SU-DHL-6 (cell line): Measurements from ENCODE around the gene SLC4A8.

ENCODE experiments used
- H2AFZ ChIP-seq: fragments of 200-600 bp; sonication (generic); 2 replicates; pipeline ENCODE4 v1.6.1; 2014; ENCODE audit warnings: low read depth, mild to moderate bottlenecking, moderate library complexity, mixed read lengths, antibody characterized with exemption, low read length; ENCODE audit not compliant: severe bottlenecking
- H3F3A ChIP-seq: fragments of 200-600 bp; shearing (Covaris generic); 2 replicates; pipeline ENCODE4 v1.6.0; 2016; ENCODE audit warnings: antibody characterized with exemption, mild to moderate bottlenecking; ENCODE audit not compliant: insufficient read depth
- H3K27ac ChIP-seq: fragments of 200-600 bp; sonication (generic); 2 replicates; pipeline ENCODE4 v1.5.1; 2016; ENCODE audit warnings: low read depth, mild to moderate bottlenecking, low read length, moderate library complexity, mixed read lengths
- H3K27me3 ChIP-seq: fragments of 200-600 bp; sonication (generic), shearing (Covaris generic); 2 replicates; pipeline ENCODE4 v1.6.0; 2014; ENCODE audit warnings: mild to moderate bottlenecking, low read length
- H3K36me3 ChIP-seq: fragments of 200-600 bp; sonication (generic); 2 replicates; pipeline ENCODE4 v1.6.1; 2014; ENCODE audit warnings: mild to moderate bottlenecking, low read length, mixed read lengths
- H3K4me2 ChIP-seq: fragments of 300-600, 200-600 bp; shearing (Covaris generic), sonication (generic); 2 replicates; pipeline ENCODE4 v1.6.0; 2014; ENCODE audit warnings: low read length, low read depth, mild to moderate bottlenecking; ENCODE audit not compliant: poor library complexity, severe bottlenecking
- H3K4me3 ChIP-seq: fragments of 200-600 bp; sonication (generic); 2 replicates; pipeline ENCODE4 v1.5.1; 2014; ENCODE audit warnings: antibody characterized with exemption, low read length, mild to moderate bottlenecking, mixed read lengths; ENCODE audit not compliant: insufficient read depth, poor library complexity, severe bottlenecking
- H3K79me2 ChIP-seq: fragments of 200-600 bp; sonication (generic); 2 replicates; pipeline ENCODE4 v1.6.1; 2014; ENCODE audit warnings: mild to moderate bottlenecking, low read length, moderate library complexity; ENCODE audit not compliant: insufficient read depth
- H3K9ac ChIP-seq: fragments of 200-600 bp; sonication (generic); 2 replicates; pipeline ENCODE4 v1.7.0; 2014; ENCODE audit warnings: mild to moderate bottlenecking, low read length
- H3K9me2 ChIP-seq: fragments of 200-600 bp; sonication (generic); replicated peaks from 2 replicates; pipeline ENCODE4 v1.6.1; 2014; ENCODE audit warnings: low read length; ENCODE audit not compliant: insufficient read depth
- H3K9me3 ChIP-seq: fragments of 200-600 bp; sonication (generic); 2 replicates; pipeline ENCODE4 v1.6.1; 2014; ENCODE audit warnings: low read length, mixed read lengths; ENCODE audit not compliant: insufficient read depth
- H4K20me1 ChIP-seq: fragments of 200-600 bp; sonication (generic); 2 replicates; pipeline ENCODE4 v1.6.1; 2014; ENCODE audit warnings: low read depth, mild to moderate bottlenecking, antibody characterized with exemption, low read length, moderate library complexity, mixed read lengths
- CTCF ChIP-seq: fragments of 200-600 bp; sonication (generic); IDR thresholded peaks from one replicate; pipeline ENCODE4 v1.5.1; 2017; ENCODE audit warnings: antibody characterized with exemption, mild to moderate bottlenecking, low read length, moderate library complexity; ENCODE audit not compliant: insufficient read depth, poor library complexity, severe bottlenecking
- EZH2phosphoT487 ChIP-seq: fragments of 200-600 bp; sonication (generic), shearing (Covaris generic); conservative IDR thresholded peaks from 2 replicates; pipeline ENCODE4 v1.6.1; 2018; ENCODE audit warnings: mild to moderate bottlenecking, antibody characterized with exemption, low read length, moderate library complexity, mixed read lengths

Gene SLC4A8

GRCh38 chr12:51473947-51474346 lies 49.3 kb downstream of the SLC4A8 start:
- no peak overlapping the region for H3K27ac ChIP-seq
- H3F3A ChIP-seq = no peaks in the 10 kb centered on the region
- no peak overlapping the region for H3K4me3 ChIP-seq
- no peaks in the 10 kb centered on the region for H3K9me3 ChIP-seq
- H2AFZ ChIP-seq = no peak overlapping the region
- H3K4me2 ChIP-seq = no peak overlapping the region
- H3K36me3 ChIP-seq = no peaks in the 10 kb centered on the region
- TF ChIP-seq CTCF (no peak), EZH2phosphoT487 (no peak)
- H3K9ac ChIP-seq = no peak overlapping the region
- H4K20me1 ChIP-seq = no peaks in the 10 kb centered on the region
- no peaks in the 10 kb centered on the region for H3K9me2 ChIP-seq
- H3K79me2 ChIP-seq = no peaks in the 10 kb centered on the region
- no peaks in the 10 kb centered on the region for H3K27me3 ChIP-seq

- Histone ChIP-seq H3K9me3 (no peaks in the 10 kb centered on the region), H3F3A (no peaks in the 10 kb centered on the region), H3K4me2 (no peak overlapping the region), H3K9me2 (no peaks in the 10 kb centered on the region), H3K36me3 (no peaks in the 10 kb centered on the region), H3K79me2 (no peaks in the 10 kb centered on the region), H4K20me1 (no peaks in the 10 kb centered on the region), H3K9ac (no peak overlapping the region), H3K27me3 (no peaks in the 10 kb centered on the region), H3K4me3 (no peak overlapping the region), H3K27ac (no peak overlapping the region), H2AFZ (no peak overlapping the region)
- TF ChIP-seq CTCF (no peak), EZH2phosphoT487 (no peak)
These were observed 50.9 kb downstream of the SLC4A8 start for GRCh38 chr12:51475543-51475942.

GRCh38 chr12:51480978-51481377 lies 56.3 kb downstream of the SLC4A8 start:
- H3K27me3 ChIP-seq = no peaks in the 10 kb centered on the region
- H3K27ac ChIP-seq = no peak overlapping the region
- peak overlapping the region; percentile 4 for H3K4me2 ChIP-seq
- H3F3A ChIP-seq = no peaks in the 10 kb centered on the region
- no peaks in the 10 kb centered on the region for H3K9me2 ChIP-seq
- no peaks in the 10 kb centered on the region for H3K9me3 ChIP-seq
- H3K4me3 ChIP-seq = no peak overlapping the region
- H3K79me2 ChIP-seq = no peaks in the 10 kb centered on the region
- no peak overlapping the region for H2AFZ ChIP-seq
- no peaks in the 10 kb centered on the region for H4K20me1 ChIP-seq
- TF ChIP-seq CTCF (no peak), EZH2phosphoT487 (no peak)
- no peak overlapping the region for H3K9ac ChIP-seq
- H3K36me3 ChIP-seq = no peaks in the 10 kb centered on the region
